Measurements from ENCODE around the gene MLF1.

The MLF1 gene

GRCh38 chr3:158531334-158531733, 39.7 kb upstream of the MLF1 start:
- Histone ChIP-seq H3K9ac (ENCODE audit: low read length) (no peak overlapping the region), H3K4me3 (ENCODE audit: insufficient read depth, low read length, poor library complexity, severe bottlenecking) (no peak overlapping the region), H2AFZ (ENCODE audit: low read depth, low read length, severe bottlenecking) (no peak overlapping the region), H3K9me3 (ENCODE audit: insufficient read depth, low read length) (no peaks in the 10 kb centered on the region), H3K27ac (ENCODE audit: low read depth, low read length) (no peak overlapping the region), H4K20me1 (ENCODE audit: low read depth, low read length) (no peaks in the 10 kb centered on the region), H3K36me3 (ENCODE audit: low read length) (0 out of 2 replicates have a peak, but pooled peaks cover 4% of the 10 kb centered on the region), H3K9me2 (replicated peaks; ENCODE audit: insufficient read depth, low read length) (no peaks in the 10 kb centered on the region), H3F3A (ENCODE audit: insufficient read depth) (peaks cover 7% of the 10 kb centered on the region; the same call in 1 of the 2 replicates), H3K4me2 (ENCODE audit: low read depth, low read length, poor library complexity, severe bottlenecking) (no peak overlapping the region), H3K27me3 (ENCODE audit: low read length) (no peaks in the 10 kb centered on the region), H3K79me2 (ENCODE audit: insufficient read depth, low read length) (no peaks in the 10 kb centered on the region)
- no peak for TF ChIP-seq CTCF (IDR thresholded peaks at IDR 0.05; ENCODE audit: insufficient read depth, low read length, poor library complexity, severe bottlenecking)
- TF ChIP-seq EZH2phosphoT487 (conservative IDR thresholded peaks at IDR 0.05; ENCODE audit: low read length): no peak

GRCh38 chr3:158532099-158532734, 38.8 kb upstream of the MLF1 start:
- no peaks in the 10 kb centered on the region for H3K9me2 ChIP-seq (replicated peaks; ENCODE audit: insufficient read depth, low read length)
- H3K27ac ChIP-seq (ENCODE audit: low read depth, low read length): no peak overlapping the region
- TF ChIP-seq CTCF (IDR thresholded peaks at IDR 0.05; ENCODE audit: insufficient read depth, low read length, poor library complexity, severe bottlenecking): peak; percentile 57
- no peak for TF ChIP-seq EZH2phosphoT487 (conservative IDR thresholded peaks at IDR 0.05; ENCODE audit: low read length)
- no peaks in the 10 kb centered on the region for H3K9me3 ChIP-seq (ENCODE audit: insufficient read depth, low read length)
- 0 out of 2 replicates have a peak, but pooled peaks cover 4% of the 10 kb centered on the region for H3K36me3 ChIP-seq (ENCODE audit: low read length)
- H4K20me1 ChIP-seq (ENCODE audit: low read depth, low read length): no peaks in the 10 kb centered on the region
- 0 out of 2 replicates have a peak, but pooled peaks cover 7% of the 10 kb centered on the region for H3F3A ChIP-seq (ENCODE audit: insufficient read depth)
- H3K4me3 ChIP-seq (ENCODE audit: insufficient read depth, low read length, poor library complexity, severe bottlenecking): no peak overlapping the region
- H2AFZ ChIP-seq (ENCODE audit: low read depth, low read length, severe bottlenecking): no peak overlapping the region
- no peaks in the 10 kb centered on the region for H3K79me2 ChIP-seq (ENCODE audit: insufficient read depth, low read length)
- H3K27me3 ChIP-seq (ENCODE audit: low read length): no peaks in the 10 kb centered on the region
- H3K4me2 ChIP-seq (ENCODE audit: low read depth, low read length, poor library complexity, severe bottlenecking): no peak overlapping the region
- no peak overlapping the region for H3K9ac ChIP-seq (ENCODE audit: low read length)

GRCh38 chr3:158535918-158536317, 35.1 kb upstream of the MLF1 start:
- Histone ChIP-seq H3K4me3 (ENCODE audit: insufficient read depth, low read length, poor library complexity, severe bottlenecking) (no peak overlapping the region), H4K20me1 (ENCODE audit: low read depth, low read length) (no peaks in the 10 kb centered on the region), H2AFZ (ENCODE audit: low read depth, low read length, severe bottlenecking) (no peak overlapping the region), H3K9me2 (replicated peaks; ENCODE audit: insufficient read depth, low read length) (no peaks in the 10 kb centered on the region), H3K9me3 (ENCODE audit: insufficient read depth, low read length) (no peaks in the 10 kb centered on the region), H3K4me2 (ENCODE audit: low read depth, low read length, poor library complexity, severe bottlenecking) (no peak overlapping the region), H3F3A (ENCODE audit: insufficient read depth) (0 out of 2 replicates have a peak, but pooled peaks cover 3% of the 10 kb centered on the region), H3K36me3 (ENCODE audit: low read length) (peaks cover 4% of the 10 kb centered on the region; the same call in 1 of the 2 replicates), H3K27me3 (ENCODE audit: low read length) (no peaks in the 10 kb centered on the region), H3K9ac (ENCODE audit: low read length) (no peak overlapping the region), H3K79me2 (ENCODE audit: insufficient read depth, low read length) (no peaks in the 10 kb centered on the region), H3K27ac (ENCODE audit: low read depth, low read length) (no peak overlapping the region)
- TF ChIP-seq EZH2phosphoT487 (conservative IDR thresholded peaks at IDR 0.05; ENCODE audit: low read length) (no peak), CTCF (IDR thresholded peaks at IDR 0.05; ENCODE audit: insufficient read depth, low read length, poor library complexity, severe bottlenecking) (no peak)
